ENCODE measurements around the gene BRICD5.

BRICD5 gene

DNA sequence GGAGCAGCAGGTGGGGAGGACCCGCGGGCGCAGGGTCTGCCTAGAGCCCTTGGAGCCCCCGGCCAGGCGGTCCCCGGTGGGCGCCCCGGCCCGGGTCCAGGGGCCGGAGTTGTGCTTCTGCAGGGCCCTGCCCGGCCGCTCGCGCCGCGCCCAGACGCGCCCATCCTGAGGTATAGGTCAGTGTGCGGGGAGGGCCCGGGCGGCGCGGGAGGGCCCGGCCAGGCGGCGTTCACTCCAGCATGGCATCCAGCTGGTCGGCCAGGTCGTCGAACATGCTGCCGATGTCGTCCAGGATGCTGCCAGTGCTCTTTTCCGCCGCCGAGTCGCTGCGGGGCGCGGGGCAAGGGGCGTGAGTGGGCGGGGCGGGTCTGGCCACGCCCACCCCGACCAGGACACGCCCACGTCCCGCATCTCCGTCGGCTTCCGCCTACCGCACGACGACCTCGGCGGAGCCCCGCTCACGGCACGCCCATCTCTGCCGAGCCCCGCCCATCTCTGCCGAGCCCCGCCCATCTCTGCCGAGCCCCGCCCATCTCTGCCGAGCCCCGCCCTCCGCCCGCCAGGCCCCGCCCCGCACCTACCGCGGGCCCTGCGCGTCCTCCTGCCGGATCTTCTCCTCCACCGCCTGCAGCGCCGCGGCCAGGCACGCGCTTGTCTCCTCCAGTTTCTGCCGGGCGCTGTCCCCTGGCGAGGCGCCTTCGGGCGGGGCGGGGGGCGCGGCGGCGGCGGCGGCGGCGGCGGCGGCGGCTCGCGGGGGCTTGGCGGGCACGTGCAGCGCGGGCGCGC lies 32.1 kb downstream of the BRICD5 start:
- FAIRE-seq: no peak

DNA sequence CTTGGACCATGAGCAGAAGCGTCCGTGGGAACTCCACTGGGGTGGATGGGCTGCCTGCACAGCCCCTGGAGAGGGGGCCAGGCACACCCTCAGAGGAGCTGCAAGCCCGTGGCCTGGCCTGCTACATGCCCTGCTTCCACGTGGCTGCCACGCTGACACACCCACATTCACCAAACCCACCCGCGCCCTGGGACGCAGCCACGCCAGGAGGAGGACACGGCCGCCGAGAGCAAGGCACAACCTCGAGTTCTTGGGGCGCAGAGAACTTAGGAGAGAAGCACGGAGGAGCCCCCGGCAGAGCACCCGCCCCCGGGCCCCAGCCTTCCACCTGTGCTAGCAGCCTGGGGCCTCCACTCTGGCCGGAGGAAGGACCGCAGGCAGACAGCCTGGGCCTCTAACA lies 33.1 kb downstream of the BRICD5 start:
- FAIRE-seq: no peak

DNA sequence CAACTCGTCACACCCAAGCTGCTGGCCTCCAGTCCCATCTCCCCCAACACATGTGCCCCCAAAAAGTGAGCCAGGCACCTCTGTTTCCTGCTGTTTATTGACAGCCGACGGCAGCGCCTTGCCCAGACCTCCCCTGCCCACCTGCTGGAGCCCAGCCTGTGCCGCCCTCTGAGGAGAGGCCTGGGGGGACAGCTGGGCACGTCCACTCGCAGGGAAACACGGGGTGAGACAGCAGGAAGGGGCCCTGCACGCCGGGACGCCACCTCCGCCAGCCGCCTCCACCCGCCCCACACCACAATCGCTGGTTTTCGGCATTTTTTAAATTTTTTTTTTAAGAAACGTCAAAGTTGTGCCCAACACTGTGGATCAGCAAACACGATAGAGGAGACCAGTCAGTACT lies 33.6 kb downstream of the BRICD5 start:
- no peak for FAIRE-seq

DNA sequence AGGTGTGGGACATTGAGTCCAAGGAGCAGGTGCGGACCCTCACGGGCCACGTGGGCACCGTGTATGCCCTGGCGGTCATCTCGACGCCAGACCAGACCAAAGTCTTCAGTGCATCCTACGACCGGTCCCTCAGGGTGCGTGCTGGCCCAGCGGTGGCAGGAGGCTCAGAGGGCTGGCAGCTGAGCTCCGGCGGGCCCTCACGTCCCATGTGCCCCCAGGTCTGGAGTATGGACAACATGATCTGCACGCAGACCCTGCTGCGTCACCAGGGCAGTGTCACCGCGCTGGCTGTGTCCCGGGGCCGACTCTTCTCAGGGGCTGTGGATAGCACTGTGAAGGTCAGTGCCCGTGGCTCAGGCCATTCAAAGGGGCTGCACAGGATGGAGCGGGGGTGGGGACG lies 34.6 kb downstream of the BRICD5 start:
- no peak for FAIRE-seq

DNA sequence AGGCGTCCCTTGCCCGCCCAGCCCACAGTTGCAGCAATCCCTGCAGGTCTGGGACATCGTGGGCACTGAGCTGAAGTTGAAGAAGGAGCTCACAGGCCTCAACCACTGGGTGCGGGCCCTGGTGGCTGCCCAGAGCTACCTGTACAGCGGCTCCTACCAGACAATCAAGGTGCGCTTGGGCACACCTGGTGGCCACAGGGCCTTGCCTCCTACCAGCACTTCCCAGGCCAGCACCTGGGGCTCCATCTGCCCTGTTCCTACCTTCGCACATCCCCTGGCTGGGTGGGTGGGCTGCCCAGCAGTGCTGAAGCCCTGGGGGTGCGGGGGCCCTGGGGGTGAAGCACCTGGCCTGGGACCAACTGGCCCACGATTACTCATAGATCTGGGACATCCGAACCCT lies 35.2 kb downstream of the BRICD5 start:
- FAIRE-seq: no peak

DNA sequence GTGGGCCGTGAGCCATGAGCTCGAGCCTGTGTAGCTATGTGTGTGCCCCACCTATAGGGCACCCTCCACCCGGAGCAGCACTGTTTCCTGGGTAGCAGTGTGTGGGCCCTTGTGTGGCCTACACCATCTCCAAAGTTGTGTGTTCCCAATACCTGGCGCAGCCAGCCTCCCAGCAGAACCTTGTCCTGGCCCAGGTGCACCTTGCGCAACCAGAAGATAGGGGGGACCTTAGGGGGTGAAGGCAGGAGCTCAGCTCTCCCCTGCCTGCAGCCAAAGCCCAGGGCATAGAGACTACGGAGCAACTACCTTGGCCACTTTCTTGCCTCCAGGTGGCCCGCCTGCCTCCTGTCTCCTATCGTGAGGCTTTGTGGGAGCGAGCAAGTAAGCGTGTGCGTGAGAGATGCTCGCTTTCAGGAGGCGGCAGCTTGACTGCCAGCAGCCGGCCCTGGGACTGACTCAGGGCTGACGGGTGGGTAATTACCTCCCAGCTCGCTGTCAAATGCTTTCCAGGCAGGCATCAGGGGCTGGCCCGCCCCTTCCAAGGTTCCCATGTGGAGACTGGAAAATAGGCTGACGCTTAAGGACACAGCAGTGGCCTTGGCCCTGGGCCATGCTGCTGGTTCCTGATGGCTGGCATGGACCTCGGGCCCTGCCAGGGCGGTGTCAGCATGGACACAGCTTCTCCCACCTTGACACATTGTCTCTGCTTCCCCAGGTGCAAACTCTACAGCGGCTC lies 36.1 kb downstream of the BRICD5 start:
- FAIRE-seq: no peak

DNA sequence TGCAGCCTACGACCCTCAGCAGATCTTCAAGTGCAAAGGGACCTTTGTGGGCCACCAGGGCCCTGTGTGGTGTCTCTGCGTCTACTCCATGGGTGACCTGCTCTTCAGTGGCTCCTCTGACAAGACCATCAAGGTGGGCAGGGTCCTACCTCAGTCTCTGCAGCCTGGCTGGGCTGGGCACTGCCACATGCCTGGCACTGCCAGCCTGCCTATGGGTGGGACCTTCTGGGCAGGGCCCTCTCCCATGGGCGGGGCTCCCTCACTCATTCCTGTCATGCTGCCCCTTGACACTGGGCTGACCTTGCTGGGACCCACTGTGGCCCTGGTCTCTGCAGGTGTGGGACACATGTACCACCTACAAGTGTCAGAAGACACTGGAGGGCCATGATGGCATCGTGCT lies 36.7 kb downstream of the BRICD5 start:
- FAIRE-seq: no peak

DNA sequence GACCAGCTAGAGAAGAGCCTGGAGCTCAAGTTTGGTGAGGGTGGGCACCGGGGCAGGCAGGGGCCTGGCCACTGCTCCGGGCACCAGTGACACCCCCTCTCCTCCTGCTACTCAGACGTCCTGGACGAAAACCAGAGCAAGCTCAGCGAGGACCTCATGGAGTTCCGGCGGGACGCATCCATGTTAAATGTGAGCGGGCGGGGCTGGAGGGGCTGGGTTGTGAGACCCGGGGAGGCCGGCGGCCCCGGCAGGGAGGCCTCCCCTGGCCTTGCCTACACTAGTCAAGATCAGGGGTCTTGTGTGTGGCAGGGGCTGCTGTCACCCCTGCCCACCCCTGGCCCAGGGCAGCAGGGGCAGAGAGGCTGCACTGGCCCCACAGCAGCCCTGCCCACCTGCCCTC lies 37.3 kb downstream of the BRICD5 start:
- no peak for FAIRE-seq

DNA sequence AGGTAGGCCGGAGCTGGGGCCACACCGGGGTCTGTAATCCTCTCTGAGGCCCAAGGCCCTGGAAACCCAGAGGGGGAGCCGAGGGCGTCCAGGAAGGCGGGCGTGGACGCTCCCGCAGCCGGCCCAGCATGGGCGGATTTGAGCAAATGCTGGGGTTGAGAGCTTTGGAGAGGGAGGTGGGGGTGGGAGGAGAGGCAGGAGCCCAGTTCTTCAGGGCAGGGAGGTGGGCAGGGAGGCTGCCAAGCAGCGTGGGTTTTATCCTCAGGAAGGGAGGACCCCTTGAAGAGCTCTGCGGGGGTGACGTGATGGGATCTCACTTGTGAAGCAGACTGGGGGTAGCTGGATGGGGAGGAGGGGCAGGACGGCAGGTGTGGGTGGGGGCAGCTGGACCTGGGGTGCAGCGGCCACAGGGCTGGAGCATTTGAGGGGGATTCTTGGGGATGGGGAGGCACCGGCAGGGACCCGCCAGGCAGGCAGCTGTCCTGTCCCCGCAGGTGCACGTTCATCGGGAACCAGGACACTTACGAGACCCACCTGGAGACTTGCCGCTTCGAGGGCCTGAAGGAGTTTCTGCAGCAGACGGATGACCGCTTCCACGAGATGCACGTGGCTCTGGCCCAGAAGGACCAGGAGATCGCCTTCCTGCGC lies 37.9 kb downstream of the BRICD5 start:
- no peak for FAIRE-seq

DNA sequence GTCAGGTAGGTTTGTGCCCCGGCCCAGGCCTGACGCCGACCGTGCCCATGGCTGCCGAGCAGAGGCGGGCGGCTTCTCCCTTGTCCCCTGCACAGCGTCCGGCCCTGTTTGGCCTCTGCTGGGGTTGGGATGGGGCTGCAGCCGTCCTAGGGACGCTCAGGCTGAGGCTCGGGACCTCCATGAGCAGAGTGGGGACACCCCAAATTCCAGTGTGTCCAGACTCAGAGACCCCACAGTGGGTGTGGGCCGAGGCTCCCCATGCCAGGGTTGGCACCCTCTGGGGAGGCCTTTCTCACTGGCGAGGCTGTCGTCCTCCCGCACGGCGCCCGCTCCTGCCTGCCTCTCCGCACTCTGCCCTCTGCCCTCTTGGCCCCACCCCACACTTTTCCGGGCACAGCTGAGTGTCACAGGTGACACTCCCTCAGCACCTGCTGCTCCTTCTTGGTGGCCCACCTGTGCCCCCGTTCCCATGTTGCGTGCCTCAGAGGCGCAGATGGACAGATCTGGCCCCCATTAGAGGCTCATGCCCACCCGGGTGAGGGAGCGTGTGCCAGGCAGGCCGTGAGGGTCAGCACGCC lies 39.0 kb downstream of the BRICD5 start:
- FAIRE-seq: no peak

DNA sequence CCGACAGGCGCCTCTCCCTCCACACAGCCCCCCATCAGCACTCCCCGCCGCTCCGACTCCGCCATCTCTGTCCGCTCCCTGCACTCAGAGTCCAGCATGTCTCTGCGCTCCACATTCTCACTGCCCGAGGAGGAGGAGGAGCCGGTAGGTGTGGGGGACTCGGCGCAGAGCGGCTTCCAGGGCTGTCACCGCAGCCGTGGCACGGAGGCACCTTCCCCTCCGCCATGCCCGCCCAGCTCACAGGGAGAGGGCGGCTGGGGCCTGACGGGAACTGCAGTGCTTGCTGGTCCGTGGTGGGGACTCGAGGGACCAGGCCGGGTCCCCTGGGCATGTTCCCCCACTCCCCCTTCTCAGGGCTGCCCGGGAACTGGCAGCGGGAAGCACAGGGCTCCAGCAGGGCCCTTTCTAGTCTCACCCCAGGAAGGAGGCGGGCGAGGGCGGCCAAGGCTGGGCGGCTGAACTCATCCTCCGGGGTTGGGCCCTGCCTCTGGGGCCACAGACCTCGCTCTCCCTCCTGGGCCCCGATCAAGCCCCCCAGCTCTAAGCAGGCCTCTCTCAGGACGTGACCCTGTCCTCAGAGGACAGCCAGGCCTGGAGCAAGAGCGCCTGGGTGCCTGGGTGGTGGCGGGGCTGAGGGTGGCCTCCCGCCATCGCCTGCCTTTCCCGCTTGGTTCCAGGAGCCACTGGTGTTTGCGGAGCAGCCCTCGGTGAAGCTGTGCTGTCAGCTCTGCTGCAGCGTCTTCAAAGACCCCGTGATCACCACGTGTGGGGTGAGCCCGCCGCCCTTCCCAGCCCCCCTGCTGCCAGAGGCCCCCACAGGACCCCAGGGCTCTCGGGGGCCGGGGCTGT lies 39.9 kb downstream of the BRICD5 start:
- FAIRE-seq: no peak

DNA sequence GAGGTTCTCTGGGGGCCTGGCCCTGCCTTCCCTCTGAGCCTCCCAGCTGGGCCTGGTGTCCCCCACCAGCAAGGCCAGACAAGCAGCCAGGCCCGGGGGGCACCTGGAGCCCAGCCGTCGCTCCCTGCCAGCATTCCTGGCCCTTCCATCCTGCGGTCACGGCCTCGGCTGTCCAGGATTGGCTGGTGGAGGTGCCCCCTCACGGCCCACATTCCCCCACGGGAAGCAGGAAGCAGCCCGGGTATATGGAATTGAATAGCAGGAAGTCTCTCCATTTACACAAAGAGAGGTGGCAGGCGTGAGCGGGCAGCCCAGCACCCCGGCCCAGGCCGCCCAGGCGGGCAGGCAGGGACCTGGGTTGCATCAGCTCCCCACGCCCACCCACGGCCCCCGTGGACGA lies 40.6 kb downstream of the BRICD5 start:
- FAIRE-seq: no peak

DNA sequence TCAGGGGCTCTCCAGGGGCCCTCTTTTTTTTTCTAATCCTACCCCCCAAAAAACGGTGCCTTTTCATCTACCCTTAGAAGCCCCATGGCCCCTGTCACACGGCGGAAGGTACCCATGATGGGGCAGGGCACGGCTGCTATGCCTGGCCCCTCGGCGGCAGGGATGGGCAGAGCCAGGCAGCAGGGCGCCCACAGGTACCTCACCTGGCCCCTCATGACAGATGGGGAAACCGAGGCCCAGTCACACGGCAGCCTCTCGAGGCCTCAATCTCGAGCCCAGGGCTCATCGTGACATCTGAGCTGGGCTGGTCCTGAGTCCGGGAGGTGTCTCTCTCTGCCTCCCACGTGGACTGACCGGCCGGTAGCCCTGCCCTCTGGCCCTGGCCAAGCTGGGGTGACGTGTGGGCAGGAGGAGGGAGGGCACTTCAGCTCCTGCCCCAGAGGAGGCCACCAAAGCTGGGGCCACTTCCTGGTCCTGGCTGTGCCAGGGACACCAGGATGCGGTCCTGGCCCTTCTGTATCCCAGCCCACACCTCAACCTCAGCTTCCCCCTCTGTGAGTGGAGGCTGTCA lies 43.5 kb downstream of the BRICD5 start:
- FAIRE-seq: no peak

DNA sequence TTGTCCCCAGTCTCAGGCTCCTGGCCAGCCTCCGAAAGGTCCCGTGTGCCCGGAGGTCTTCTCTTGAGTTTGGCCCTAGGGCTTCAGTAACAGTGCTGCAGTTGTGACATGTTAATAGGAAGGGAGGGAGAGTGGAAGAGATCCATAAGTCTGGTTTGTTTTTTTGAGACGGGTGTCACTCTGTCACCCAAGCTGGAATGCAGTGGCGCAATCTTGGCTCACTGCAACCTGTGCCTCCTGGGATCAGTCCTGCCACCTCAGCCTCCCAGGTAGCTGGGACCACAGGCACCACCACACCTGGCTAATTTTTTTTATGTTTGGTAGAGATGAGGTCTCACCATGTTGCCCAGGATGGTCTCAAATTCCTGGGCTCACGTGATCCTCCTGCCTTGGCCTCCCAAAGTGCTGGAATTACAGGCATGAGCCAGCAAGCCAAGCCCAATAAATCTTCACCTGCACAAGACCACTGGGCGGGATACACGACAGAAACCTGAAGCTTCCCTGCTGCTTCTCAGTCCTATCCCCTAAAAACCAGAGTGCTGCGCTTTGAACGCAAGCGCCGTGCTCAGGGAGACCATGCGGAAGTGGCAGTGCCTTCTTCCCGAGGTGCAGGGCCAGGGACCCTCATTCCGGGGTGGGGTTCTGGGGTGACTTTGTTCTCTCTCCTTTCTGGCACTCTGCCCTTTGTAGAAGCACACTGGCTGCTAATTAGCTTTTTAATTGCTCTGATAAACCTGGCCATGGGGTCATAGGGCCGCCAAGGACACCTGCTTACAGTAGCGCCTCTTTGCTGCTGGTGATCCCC lies 44.2 kb downstream of the BRICD5 start:
- FAIRE-seq: no peak

DNA sequence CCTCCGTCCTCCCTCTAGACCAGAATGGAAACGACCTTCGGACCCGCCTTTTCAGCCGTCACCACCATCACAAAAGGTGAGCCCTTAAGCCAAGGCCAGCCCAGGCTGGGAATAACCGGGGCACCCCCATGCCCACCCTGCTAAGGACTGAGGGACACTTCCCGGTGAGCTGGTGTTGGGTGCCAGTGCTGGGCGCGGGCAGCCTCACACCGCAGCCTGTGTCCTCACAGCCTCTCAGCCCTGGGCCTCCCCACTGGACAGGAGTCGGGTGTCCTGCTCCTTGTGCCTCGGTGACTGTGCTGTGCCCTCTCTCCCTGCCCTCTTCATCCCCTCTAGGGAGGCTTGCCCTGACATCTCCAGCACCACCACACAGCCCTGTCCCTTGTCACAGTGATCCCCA lies 44.8 kb downstream of the BRICD5 start:
- no peak for FAIRE-seq

DNA sequence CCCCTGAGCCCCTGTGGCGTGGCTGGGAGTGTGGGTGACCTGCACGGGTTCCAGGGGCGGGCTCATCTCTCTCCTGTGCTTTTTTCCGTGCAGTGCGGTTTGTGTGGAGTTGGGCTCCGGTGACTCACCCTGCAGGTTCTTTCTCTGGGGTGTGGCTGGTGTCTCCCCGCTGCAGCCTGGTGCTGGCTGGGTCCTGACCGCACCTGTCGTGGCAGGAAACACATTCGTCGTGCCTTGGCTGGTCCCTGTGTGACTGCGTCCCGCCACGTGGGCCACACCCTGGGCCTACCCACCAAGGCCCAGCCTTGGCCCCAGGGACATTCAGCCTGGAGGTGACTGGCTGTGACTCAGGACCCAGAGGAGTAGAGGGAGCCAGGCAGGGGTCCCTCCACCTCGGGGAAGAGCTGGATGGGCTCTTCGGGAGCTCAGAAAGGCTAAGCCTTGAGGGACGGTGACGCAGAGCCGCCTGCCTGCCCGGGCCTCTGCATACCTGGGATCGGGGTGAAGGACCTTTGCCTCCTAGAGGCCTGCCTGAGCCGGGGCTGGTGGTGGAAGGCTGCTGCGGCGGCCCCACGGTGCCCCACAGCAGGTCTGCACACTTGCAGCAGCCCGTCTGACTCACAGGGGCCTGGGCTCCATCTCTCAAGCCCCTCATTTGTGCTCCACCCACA lies 47.3 kb downstream of the BRICD5 start:
- FAIRE-seq: no peak

DNA sequence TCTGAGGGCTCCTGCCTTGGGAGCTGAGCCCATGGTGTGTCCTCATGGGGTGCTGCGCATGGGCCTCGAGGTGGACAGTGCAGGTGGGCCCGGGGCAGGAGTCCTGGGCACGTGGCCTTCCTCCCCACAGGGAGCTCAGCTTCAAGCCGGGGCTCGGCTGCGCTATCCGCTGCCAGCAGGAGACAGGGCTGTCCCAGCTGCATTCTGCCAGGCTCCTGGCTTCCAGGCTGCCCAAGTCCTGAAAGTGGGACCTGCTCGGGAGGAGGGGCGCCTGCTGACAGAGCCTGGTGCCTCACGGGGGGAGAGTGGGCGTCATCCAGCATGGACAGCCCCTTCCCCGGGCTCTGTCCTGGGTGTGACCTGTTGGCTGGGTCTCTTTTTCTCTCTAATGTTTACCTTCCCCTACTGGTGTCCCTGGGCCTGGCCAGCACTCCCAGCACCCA lies 48.0 kb downstream of the BRICD5 start:
- FAIRE-seq: no peak

DNA sequence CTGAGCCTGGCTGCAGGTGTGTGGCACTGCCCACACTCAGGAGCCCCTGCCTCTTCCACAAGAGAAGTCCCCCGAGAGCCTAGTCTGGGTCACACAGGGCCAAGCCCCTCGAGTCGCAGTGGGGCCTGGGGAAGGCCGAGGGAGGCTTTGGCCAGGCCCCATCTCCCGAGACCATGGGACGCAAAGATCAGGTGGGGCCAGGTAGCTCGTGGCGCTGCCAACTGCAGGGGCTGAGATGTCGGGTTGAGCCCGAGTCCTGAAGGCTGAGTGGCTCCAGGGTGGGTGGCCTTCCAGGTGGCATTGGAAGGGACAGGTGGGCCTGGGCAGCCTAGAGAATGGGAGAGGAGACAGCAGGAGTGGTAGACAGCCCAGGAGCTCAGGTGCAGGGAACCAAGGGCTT lies 48.8 kb downstream of the BRICD5 start:
- no peak for FAIRE-seq

DNA sequence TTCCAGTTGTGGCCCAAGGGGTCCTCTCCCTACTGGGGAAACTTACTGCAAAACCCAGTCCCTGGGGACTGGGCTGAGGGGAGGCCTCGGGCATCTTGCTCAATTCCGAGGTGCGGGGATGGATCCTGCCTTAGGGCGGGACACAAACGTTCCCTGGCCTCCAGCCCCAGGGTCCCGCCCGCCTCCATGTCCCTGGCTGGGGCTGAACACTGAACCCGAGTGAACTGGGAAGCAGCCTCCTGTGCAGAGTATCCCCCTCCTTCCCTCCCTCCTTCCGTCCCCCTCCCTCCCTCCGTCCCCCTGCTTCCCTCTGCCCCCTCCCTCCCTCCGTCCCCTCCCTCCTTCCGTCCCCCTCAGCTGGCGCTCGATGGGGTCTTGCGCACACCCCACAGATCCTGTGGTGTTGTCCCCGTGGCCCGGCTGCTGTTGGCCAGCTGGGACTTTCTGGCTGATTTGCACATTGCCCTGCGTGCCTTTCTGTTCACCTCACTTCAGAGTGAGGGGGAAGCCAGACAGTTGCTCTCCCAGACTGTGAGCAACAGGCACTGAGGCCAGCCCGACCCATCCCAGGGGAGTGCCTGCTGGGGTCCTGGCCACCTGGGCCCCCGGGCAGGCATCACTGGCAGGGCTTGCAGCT lies 49.6 kb downstream of the BRICD5 start:
- FAIRE-seq: no peak
